ENCODE measurements around the gene CNOT6L. TPM values are rescaled to one million over a fixed set of nuclear protein-coding genes. Genes with fewer than 3 reads are reported as not detected.

The CNOT6L gene
- total RNA-seq, 4 donors from 2014 or later: 21.3 to 41.6 (median 31.5) TPM

DNA sequence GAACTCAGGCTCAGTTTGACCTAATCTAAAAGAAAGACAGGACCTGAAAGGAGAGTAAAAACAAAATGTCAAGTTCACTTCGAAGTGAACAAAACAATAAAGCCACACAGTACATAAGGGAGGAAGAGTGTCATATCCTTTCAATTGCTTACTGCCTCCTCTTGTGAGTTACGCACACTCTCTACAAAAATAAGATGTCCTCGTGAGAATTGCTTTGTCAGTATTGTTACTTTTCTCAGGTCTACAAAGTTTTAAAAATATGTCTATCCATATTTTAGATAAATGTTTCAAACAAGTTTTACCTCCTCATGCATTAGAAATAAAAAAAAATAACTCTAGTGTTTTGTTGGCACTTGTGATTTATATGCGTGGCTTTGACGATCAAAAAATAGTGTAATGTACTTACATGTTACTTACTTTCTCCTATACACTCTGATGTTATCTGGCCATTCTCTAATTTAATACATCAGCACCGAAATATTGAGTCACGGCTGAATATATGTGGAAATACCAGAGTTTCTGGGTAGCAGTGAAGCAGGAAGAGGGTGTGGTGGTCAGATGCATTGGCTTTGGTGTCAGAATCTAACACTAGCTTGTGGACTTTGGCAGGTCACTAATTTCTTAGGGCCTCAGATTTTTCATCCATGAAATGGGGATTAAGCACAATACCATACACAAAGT is 35.4 kb upstream of the CNOT6L start:
- TF ChIP-seq, protein P1, sequence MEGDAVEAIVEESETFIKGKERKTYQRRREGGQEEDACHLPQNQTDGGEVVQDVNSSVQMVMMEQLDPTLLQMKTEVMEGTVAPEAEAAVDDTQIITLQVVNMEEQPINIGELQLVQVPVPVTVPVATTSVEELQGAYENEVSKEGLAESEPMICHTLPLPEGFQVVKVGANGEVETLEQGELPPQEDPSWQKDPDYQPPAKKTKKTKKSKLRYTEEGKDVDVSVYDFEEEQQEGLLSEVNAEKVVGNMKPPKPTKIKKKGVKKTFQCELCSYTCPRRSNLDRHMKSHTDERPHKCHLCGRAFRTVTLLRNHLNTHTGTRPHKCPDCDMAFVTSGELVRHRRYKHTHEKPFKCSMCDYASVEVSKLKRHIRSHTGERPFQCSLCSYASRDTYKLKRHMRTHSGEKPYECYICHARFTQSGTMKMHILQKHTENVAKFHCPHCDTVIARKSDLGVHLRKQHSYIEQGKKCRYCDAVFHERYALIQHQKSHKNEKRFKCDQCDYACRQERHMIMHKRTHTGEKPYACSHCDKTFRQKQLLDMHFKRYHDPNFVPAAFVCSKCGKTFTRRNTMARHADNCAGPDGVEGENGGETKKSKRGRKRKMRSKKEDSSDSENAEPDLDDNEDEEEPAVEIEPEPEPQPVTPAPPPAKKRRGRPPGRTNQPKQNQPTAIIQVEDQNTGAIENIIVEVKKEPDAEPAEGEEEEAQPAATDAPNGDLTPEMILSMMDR (IDR thresholded peaks at IDR 0.05): no peak
- DNase-seq (ENCODE audit: low spot score) (no peak), ATAC-seq (ENCODE audit: low FRiP score) (no peak)

DNA sequence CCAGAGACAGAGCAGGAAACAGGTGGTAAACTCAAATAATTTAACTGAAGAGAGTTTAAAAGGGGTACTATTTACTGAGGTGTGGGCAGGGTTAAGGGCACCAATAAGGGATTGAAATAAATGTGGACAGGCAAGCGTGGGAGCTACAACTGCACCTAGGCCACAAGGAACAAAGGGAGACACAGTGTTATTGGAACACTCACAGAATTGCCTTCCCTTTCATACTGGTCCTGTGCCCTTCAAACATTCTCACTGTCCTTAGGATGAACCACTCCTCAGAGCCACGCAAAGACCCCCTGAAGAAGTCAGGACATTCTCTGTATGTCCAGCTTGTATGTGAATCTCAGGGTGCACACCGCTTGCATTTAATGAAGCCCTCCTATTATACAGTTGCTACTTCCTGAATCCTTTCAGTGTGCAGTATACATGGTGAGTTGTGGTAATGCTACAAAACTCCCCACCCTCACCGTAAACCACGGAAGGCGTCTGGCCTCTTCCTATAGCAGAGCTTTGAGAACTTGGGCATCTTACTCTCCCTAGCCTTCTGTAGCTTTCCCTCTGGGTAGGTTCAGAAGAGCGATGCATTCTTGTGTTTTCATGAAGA is 33.8 kb upstream of the CNOT6L start:
- ATAC-seq (ENCODE audit: low FRiP score) (no peak), DNase-seq (ENCODE audit: low spot score) (no peak)
- TF ChIP-seq, protein P1 (IDR thresholded peaks at IDR 0.05): no peak

DNA sequence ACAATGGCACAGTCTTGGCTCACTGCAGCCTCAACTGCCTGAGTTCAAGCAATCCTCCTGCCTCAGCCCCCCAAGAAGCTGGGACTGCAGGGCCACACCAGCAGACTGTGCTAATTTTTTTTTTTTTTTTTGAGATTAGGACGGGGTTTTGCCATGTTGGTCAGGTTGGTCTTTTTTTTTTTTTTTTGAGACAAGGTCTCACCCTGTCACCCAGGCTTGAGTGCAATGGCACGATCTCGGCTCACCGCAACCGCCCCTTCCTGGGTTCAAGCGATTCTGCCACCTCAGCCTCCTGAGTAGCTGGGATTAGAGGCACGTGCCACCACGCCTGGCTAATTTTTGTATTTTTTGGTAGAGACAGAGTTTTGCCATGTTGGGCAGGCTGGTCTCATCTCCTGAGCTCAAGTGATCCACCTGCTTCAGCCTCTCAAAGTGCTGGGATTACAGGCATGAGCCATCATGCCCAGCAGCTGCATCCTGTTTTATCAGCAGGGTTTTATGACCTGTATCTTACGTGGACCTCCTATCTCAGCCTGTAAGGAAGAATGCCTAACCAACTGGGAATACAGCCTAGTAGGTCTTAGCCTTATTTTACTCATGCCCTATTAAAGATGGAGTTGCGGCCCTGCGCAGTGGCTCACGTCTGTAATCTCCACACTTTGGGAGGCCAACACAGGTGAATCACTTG is 30.3 kb upstream of the CNOT6L start:
- TF ChIP-seq, protein P1 (IDR thresholded peaks at IDR 0.05): no peak
- ATAC-seq (ENCODE audit: low FRiP score) (no peak), DNase-seq (ENCODE audit: low spot score) (no peak)

DNA sequence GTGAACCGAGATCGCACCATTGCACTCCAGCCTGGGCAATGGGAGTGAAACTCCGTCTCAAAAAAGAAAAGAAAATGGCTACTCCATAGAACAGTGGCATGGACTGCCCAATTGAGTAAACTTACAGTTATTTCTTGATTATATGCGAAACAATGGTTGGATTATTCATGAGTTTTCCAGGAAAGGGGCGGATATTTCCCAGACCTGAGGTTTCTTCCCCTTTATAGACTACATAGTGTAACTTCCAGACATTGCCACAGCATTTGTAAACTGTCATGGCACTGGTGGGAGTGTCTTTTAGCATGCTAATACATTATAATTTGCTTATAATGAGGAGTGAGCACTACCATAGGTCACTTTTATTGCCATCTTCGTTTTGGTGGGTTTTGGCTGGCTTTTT is 29.3 kb upstream of the CNOT6L start:
- DNase-seq (ENCODE audit: low spot score) (no peak), ATAC-seq (ENCODE audit: low FRiP score) (no peak)
- TF ChIP-seq, protein P1 (IDR thresholded peaks at IDR 0.05): no peak

DNA sequence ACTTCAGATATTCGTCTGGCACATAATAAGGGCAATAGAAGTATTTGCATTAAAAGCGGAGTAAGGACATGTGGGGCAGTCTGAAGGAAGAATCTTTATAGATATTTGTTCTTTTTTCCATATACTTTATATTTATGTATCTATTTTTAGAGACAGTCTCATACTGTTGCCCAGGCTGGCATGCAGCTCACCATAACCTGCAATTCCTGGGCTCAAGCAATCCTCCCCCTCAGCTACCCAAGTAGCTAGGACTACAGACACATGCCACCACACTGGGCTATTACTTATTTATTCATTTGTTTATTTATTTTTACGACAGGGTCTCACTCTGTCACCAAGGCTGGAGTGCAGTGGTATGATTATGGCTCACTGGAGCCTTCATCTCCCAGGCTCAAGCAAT is 26.8 kb upstream of the CNOT6L start:
- no peak for ATAC-seq (ENCODE audit: low FRiP score)
- TF ChIP-seq, protein P1 (IDR thresholded peaks at IDR 0.05): no peak
- no peak for DNase-seq (ENCODE audit: low spot score)

DNA sequence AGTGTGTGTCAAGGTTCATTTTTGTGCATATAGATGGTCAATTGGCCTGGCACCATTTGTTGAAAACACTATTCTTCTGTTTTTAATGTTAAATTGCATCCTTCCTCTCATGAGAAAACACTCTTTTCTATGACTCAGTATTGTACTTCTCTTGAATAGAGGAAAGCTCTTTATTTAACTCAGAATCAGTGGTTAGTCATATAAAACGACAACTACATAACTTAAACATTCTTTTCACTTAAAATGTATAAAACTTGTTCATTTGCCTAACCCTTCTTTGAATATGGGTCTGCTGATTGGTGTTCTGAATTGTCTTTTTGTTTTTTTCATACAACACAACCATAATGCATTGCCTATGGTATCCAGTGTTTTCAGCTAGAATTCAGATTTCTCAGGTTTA is 26.2 kb upstream of the CNOT6L start:
- no peak for ATAC-seq (ENCODE audit: low FRiP score)
- no peak for DNase-seq (ENCODE audit: low spot score)
- TF ChIP-seq, protein P1 (IDR thresholded peaks at IDR 0.05): no peak
